HG03103 (cell line): ENCODE data around the gene PLEKHJ1.
"Not testable (repeated sequence)": the region's sequence is repeated elsewhere in the genome, so short reads cannot be mapped to it uniquely, and the experiment has no call there.

Experiments
- ATAC-seq: cut with Tn5 transposase; IDR thresholded peaks from one replicate; pipeline ENCODE4 v1.9.1; 2021; ENCODE audit warnings: low read depth; ENCODE audit not compliant: unreplicated experiment

PLEKHJ1 gene

DNA sequence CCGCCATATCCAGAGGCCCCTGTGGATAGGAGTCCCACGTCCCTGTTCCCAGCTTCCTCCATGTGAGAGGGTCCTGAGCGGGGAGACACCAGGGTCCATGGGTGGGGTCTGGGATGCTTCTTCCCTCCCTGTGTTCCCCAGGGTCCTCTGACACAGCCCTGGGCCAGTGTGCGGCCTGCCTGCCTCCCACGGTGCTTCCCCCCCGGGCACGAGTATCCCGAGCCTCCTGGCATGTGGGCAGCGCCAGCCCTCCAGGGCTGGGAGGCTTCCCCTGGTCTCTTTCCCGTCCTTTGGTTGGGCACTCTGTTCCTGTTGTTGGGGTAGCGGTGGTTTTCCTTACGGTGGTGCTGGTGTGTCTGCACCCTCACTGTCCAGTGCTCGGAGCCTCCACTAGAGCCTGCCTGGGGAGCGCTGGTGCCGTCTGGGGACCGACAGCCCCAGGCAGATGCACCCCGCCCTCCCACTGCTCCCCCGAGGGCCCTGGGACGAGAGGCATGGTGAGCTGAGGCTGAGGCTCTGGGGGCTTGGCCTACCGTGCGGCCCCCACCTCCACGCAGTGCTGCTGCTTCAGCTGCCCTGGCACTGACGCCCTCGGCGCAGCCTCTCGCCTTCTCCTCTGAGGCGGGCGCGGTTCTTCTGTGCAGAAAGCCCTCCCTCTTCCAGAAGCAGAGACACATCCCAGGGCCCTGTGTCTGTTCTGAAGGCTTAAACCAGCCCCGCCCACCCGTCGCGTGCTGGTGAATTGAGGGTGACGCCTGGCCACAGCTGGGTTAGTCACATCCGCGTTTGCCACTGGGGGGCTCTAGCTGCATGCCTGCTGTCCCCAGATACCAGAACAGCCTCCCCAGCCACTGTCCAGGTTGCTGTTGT is 27.9 kb downstream of the PLEKHJ1 start:
- ATAC-seq, result no peak

DNA sequence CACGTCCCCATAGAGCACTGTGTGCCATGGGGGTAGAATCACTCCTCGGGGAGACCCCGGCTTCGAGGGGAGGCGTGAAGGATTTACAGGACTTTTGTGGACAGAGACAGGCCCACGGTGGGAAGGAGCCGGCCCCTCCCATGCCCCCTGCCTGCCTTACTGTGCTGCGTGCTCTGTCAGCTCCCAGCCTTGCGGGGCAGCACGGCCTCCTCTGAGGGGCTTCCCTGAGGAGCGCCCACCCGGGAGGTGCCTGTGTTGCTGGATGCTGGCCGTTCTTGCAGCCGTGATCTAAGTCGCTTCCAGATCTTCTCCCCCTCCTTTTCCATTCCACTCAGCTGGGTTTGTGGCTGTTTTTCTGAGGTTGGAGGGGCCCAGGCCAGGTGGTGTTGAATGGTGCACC is 29.1 kb downstream of the PLEKHJ1 start:
- no peak for ATAC-seq

DNA sequence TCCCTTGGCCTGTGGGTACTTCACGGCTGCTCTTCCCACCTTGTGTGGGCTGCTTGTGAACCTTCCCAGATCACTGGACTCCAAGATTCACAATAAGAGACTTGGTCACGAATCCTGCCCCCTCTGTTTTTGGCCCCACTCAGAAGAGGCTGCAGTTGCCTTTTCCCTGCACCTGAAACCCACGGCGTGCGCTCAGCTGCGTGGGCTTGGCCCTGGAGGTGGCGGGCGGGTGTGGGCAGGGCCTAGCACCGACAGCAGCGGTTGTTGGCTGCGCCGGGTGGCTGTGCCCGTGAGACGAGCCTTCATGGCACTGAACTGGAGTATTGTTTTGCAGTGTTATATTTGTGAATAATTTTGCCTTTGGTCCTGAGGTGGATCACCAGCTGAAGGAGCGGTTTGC is 33.8 kb downstream of the PLEKHJ1 start:
- ATAC-seq, result no peak

DNA sequence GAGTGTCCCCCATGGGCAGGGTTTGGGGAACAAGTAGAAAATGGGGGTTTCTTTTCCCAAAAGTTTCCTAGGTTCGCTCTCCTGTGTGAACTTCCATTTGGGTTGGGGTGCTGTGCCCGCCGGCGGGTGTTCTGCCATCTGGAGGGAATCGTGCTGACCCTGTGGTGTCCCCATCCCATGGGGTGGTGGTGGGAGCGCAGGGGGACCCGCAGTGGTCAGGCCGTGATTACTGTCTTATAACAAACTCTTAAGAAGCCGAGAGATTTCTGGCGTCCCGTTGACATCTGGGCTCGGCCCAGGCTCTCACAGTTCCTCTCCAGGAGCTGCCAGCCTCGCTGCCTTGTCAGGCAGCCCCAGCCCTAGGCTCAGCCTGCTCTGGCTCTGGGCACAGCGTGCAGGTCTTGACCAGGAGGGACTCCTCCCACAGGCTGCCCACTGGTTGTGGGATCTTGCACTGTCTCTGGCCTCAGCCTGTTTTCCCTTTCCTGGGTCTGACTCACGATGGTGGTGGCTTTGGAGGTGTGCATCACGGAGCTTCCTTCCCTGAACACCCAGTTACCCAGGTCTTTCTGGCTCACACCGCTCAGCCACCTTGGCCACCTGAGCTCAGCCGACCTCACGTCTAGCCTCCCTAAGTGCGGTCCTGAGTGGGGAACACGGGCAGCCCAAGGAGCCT is 34.5 kb downstream of the PLEKHJ1 start:
- no peak for ATAC-seq

DNA sequence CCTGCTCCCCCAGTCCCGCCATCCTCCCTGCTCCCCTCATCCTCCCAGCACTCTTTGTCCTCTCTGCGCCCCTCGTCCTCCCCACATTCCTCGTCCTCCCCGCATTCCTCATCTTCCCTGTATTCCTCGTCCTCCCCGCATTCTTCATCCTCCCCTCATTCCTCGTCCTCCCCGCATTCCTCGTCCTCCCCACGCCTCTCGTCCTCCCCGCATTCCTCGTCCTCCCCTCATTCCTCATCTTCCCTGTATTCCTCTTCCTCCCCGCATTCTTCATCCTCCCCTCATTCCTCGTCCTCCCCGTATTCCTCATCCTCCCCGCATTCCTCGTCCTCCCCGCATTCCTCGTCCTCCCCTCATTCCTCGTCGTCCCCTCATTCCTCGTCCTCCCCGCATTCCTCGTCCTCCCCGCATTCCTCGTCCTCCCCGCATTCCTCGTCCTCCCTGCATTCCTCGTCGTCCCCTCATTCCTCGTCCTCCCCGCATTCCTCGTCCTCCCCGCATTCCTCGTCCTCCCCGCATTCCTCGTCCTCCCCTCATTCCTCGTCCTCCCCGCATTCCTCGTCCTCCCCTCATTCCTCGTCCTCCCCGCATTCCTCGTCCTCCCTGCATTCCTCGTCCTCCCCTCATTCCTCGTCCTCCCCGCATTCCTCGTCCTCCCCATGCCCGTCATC is 35.4 kb downstream of the PLEKHJ1 start:
- ATAC-seq, result not testable (repeated sequence)

DNA sequence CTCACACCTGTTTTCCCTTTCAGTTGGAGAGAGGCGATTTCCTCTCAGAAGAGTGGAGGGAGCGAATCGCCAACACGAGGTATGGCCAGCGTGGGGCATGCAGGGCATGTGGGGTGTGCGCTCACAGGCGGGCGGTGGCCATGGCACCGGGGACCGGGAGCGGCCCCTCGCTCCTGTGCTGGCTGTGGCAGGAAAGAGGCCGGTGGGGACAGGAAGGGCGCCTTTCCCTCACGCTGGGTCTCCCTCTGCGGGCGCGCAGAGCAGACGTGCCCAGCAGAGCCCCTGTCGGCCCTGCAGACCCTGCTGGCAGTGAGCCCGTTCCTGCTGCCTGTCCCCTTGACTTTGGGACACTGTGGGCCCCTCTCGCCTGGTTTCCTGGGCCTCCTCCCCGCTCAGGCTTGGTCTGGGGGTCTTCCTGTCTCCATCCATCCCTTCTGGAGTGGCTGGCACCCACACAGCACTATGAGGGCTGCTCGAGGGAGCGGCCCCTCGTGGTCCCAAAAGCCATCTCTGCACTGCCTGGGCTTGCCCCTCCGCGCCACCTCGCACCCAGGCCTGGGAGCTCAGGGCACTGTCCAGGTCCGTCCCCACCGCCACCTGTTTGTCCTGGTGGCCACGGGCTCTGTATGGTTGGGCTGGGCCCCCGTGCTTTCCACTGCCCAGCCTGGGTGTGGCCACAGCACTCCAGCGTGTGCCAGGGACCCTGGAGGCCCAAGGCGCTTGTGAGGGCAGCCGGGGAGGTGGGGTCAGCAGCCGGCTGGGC is 36.1 kb downstream of the PLEKHJ1 start:
- no peak for ATAC-seq

DNA sequence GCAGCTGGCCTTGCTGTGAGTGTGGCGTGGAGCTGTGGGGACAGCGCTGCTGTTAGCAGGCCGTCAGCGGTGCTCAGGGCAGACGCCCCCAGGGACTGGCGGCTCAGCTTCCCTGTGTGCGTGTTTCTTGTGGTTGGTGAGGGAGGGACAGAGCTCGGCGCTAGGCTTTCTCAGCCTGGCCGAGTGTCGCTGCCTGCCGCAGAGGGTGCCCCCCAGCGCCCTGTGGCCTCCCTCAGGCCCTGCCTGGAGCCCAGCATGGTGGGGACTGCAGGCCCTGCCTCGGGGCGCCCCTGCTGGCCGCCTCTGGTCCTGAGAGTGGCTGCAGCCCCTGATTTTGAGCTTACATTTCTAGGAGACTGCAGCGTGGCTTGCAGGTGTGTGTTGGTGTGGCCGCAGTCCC is 36.9 kb downstream of the PLEKHJ1 start:
- no peak for ATAC-seq

DNA sequence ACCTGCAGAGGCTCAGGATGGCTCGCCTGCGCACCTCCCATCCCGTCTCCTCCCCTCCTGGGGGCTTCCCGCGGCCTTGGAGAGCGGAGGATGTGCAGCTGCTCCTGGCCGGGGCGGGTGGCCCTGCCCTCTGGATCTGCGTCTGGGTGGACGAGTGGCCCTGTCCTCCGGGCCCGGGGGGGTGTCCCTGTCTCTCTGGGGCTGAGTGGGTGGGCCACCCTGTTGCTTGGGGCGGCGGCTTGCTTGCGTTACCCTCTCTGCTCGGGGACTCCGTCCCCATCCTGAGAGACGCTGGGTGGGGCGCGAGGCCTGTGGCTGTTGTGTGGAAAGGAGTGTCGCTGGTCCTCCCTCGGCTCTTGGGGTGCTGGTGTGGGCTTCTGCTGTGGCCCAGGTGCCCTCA is 37.8 kb downstream of the PLEKHJ1 start:
- ATAC-seq, result no peak

DNA sequence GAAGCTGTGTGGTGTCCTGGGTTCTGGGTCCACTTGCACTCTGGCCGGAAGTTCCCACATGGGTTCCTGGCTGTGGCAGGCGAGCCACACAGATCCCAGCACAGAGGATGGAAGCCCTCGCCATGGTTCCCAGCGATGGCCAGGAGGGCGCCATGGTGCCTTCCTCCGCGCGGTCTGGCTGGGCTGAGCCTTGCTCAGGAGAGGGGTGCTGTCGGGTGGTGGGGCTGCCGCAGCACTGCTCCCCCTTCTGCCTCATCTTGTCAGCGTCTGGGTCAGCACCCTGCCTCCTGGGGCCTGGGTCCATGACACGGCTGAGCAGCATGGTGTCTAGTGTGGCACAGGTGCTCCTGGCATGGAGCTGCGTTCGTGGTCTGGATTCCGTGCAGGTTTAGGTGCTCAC is 38.9 kb downstream of the PLEKHJ1 start:
- no peak for ATAC-seq

DNA sequence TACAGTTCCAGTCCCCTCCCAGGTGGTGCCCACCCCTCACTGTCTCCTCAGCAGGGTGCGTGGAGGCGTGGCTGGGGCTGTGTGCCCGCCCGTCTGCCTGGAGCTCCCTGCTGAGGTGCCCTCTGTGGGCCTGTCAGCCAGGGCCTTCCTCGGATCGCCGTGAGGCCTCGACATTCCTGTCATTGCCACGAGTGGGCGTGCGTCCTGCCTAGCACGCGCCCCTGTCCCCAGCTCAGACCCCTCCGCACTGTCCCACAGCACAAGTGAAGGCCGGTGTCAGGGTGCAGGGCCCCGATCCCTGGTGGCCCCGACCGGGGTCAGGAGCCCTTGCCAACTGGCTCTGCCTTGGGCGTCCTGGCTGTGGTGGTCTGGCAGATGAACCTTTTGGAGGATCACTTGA is 40.2 kb downstream of the PLEKHJ1 start:
- no peak for ATAC-seq

DNA sequence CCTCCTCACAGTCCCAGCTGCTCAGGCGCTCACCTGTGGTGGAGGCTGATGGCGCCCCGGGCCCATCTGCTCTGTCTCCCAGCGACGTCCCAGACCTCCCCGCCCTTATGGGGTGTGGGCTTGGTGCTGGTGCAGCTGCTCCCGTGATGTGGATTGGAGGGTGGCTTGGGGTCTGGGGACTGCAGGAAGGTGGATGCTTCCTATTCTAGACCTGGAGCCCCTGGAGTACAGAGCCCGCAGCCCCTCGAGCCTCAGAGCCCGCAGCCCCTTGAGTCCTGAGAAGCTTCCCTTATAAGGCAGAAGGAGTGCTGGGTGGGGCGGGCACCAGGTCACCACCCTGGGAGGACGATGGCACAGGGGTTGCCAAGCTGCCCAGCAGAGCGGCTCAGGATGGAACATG is 40.8 kb downstream of the PLEKHJ1 start:
- no peak for ATAC-seq

DNA sequence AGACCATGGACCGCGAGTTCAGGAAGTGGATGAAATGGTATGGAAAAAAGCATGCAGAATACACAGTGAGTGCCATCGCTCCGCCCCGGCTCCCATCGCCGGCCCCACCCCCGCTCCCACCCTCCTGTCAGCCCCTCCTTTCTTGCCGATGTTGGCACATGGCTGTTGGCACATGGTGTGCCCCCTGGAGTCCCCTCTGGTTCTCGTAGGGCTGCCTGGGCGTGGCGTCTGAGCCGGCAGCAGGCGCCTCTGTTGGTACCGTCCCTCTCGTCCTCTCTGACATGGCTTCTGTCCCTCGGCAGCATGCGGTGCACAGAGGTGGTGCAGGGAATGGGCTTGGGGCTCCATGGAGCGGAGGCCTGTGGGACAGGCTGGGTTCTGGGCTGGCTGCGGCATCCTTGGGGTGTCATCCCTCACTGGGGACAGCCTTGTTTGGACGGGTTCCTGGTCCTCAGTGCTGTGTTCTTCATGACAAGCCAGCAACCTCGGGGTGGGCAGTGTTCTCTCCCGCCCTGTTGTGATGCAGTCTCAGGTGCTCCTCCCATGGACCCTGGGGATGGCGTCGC is 41.5 kb downstream of the PLEKHJ1 start:
- ATAC-seq, result no peak

DNA sequence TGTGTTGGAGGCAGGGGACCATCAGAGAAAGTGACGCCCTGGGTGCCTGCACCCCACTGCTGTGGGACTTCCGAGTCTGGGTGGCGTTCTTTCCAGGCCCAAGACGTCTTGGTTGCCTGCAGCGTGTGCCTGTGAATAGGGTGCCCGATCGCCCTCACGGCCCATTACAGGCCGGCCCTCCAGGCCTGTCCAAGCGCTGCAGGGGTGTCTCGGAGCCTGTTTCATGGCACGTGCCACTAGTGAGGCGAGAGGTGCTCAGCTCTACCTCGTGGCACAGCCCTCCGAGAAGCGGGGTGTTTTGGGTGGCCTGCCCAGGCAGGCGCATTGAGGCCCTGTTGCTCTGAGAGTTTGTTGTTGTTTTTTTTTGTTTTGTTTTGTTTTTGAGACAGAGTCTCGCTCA is 42.3 kb downstream of the PLEKHJ1 start:
- ATAC-seq, result no peak

DNA sequence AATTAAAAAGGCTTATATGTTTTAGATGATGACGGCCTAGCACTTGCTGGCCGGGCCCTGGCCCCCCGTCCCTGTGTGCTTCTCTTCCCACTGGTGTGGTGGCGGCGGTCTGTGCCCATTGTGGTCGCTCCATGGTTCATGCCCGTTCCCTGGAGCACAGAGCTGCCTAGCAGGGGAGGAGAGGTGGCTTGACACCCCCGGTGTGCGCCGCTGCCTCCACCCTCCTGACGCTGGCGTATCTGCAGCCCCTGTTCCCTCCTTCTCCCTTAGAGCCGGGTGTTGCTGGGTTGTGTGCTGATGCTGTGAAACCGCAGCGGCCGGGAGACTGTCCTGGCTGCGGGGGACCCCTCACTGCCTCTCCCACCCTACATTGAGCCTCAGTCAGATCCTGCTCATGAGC is 43.3 kb downstream of the PLEKHJ1 start:
- ATAC-seq, result no peak

DNA sequence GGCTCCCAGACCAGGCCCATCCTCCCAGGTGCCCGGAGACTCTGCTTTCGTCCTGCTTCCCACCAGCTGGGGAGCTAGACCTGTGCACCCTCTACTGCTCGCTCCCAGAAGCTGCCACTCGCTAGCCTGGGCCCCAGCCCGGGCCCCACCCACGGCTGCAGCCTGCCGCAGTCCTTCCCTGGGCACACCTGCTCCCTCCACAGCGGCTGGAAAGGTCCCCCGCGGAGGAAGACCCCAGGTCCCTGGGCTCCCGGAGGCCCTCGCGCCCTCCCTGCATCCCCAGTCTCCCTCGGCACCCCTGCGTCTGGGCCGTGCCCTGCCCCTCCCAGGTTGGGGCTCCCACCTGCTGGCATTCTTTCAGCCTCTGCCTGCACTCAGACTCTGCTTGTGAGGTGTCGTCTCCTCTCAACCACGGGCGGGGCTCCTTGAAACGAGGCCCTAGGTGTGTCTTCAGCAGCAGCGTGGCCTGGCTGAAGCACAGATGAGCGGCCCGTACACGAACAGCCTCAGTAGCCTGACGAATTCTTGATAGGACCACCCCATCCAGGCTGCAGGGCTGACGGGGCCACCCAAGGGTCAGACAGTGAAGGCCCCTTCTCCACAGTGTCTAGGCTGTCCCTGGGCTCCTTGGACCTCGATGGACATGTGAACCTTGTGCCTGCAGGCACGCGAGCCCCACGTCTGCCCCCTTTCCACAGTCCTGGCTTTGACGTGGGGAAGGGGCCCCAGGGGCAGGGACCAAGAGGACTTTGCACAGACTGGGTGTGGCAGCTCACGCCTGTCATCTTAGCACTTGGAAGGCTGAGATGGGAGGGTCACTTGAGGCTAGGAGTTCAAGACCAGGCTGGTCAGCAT is 44.4 kb downstream of the PLEKHJ1 start:
- ATAC-seq, result no peak

DNA sequence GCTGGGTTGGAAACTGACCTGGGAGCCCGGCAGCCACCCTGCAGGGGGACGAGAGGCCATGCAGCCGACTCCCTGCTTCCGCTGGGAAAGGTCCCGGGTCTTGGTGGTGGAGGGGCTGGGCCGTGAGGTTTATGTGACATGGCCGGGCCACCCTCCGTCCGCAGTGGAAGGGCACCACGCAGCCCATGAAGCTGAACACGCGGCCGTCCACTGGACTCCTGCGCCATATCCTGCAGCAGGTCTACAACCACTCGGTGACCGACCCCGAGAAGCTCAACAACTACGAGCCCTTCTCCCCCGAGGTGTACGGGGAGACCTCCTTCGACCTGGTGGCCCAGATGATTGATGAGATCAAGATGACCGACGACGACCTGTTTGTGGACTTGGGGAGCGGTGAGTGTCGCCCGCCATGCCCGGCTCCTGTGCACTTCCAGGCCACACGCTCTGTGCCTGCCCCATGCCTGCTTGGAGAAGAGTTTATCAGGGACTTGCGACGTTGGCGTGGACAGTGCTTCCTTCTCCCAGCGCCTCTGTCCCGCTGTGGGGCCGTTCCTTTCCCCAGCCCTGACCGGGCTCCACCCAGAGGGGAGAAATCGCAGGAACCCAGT is 45.2 kb downstream of the PLEKHJ1 start:
- ATAC-seq, result no peak

DNA sequence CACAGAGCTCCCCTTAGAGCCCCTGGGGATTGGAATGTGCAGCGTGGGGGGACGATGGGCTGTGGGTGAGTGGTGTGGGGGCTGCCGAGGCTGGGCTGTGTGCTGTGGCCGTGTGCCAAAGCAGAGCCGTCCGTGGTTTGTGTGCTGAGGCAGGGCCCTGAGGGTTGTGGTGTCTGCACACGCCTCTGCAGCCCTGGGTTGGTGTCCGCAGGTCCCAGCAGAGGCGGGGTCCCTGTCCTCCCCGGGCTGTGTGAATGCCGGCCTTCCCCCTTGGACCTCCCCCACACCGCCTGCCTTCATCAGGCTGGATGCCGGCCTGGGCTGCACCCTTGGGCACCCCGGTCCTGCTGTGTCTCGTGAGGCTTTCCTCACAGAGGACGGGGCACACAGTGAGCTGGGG is 46.2 kb downstream of the PLEKHJ1 start:
- no peak for ATAC-seq

DNA sequence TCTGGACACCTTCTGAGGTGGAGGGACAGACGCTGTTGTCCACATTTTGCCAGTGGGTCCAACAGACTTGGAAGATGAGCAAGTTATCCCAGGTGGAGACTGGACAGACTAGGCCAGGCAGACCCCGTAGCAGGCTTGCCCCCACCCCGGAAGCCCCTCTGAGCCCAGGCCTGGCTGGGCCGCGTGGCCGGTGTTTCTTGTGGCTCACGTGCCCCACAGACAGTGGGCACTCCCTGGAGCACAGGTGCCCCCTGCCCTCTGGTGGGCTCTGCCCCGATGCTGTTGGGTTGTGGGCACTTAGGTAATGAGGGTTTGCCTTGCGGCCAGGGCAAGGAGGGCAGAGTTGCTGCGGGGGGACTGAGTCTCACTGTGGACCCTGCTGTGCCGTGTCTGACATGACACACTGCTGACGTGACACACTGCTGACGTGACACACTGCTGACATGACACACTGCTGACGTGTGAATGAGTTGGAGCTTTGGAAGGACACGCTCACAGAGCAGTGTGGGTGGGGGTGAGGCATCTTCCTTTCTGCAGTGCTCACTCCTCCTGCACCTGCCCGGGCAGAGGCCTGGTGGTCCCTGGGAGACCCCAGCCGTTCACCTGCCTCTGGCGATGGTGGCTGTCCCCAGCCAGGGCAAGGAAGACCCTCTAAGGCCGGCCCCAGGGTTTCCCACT is 47.3 kb downstream of the PLEKHJ1 start:
- ATAC-seq, result no peak

DNA sequence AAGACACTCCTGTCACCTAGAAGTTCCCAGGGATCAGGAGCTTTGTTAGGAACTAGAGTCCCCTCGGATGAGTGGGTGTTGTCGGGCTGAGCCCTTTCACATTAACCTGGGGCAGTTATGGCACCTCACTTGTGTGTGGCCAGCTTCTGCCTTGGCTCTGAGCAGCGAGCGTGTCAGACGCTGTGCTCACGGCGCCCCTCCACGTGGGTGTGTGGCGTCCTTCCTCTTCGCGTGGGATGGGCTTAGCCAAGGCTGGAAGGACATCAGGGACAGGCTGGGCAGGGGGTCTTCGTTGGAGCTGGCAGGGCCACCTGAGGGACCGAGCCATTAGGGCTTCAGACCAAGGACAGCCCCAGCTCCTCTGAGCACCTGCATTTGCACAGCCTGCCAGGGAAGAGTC is 49.0 kb downstream of the PLEKHJ1 start:
- ATAC-seq, result no peak
